ENCODE measurements around the gene GPR107. TPM values are rescaled to one million over a fixed set of nuclear protein-coding genes. Genes with fewer than 3 reads are reported as not detected.

The GPR107 gene
- total and polyA plus RNA-seq, 2 of the 8 experiments (the other 6 are each of a cell fraction or from before 2014, with no cell fraction given): 19.3 to 30.7 TPM

- TF ChIP-seq CHD7 (IDR thresholded peaks at IDR 0.05; ENCODE audit: insufficient replicate concordance, low read length): no peak
Measured at GRCh38 chr9:130112538-130113151, 58.9 kb downstream of the GPR107 start (continued).
